ENCODE results near the gene PRL. TPM values are rescaled to one million over a fixed set of nuclear protein-coding genes. Genes with fewer than 3 reads are reported as not detected.

The PRL gene
- total and polyA plus RNA-seq, 2 of the 8 experiments (the other 6 are each of a cell fraction or from before 2014, with no cell fraction given), result not detected

DNA sequence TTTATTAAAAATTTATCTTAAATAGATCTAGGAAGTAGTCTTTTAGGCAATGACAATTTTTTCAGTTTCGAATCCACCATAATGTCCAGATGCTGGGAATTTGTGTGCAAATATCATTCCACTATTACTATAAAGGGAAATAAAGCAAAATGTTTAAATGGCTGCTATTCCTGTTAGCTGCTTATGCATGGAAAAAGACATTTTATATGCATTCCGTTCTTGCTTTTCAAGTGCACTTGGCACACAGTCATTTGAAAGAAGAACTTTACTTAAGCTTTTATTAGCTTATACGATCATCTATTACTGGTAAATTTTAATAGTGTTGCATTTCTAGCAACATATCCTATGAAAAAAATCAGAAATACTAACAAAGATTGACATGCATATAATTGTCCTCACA is 42.0 kb downstream of the PRL start:
- Histone ChIP-seq H3K56ac (replicated peaks; ENCODE audit: insufficient read length, low read depth, low read length) (no peak overlapping the region), H3K23ac (ENCODE audit: insufficient read length) (no peak overlapping the region), H3K9me3 (ENCODE audit: insufficient read depth in 2 of 2, low read depth in 1 of 2, low read length in 1 of 2) (peaks cover 0 to 3% of the 10 kb centered on the region in 2 experiments; a peak in 1 of 4 replicates), H2BK20ac (ENCODE audit: low read length) (no peak overlapping the region), H3K14ac (ENCODE audit: insufficient read length) (no peak overlapping the region), H3K79me1 (ENCODE audit: low read depth, low read length) (no peaks in the 10 kb centered on the region), H3K23me2 (ENCODE audit: low read depth, low read length) (no peaks in the 10 kb centered on the region), H3K4ac (replicated peaks; ENCODE audit: insufficient read length, low read depth, low read length) (no peak overlapping the region), H4K91ac (replicated peaks; ENCODE audit: insufficient read length, low read length) (no peak overlapping the region), H2BK12ac (ENCODE audit: low read depth, low read length) (no peak overlapping the region), H2AK5ac (ENCODE audit: low read depth, low read length) (no peak overlapping the region), H4K5ac (ENCODE audit: insufficient read length, low read depth, low read length) (no peak overlapping the region), H3K4me2 (ENCODE audit: insufficient read depth in 1 of 2, low read depth in 2 of 2, low read length in 2 of 2) (no peak overlapping the region), H3K4me3 (ENCODE audit: extremely low read depth in 1 of 4, insufficient read depth in 2 of 4, low read depth in 3 of 4, low read length in 4 of 4) (no peak overlapping the region), H2AFZ (ENCODE audit: low read length) (no peak overlapping the region), H2BK120ac (replicated peaks; ENCODE audit: low read depth, low read length) (no peak overlapping the region), H3K27ac (ENCODE audit: low read depth, low read length) (no peak overlapping the region), H3K79me2 (ENCODE audit: control insufficient read depth in 1 of 2, insufficient read depth in 2 of 2, low read length in 2 of 2) (no peaks in the 10 kb centered on the region), H4K8ac (ENCODE audit: extremely low read depth, insufficient read depth, low read length) (no peak overlapping the region), H2BK5ac (ENCODE audit: low read depth, low read length) (no peak overlapping the region), H2BK15ac (ENCODE audit: low read length) (no peak overlapping the region), H3K36me3 (ENCODE audit: control insufficient read depth in 2 of 4, insufficient read depth in 4 of 4, low read length in 3 of 4) (no peaks in the 10 kb centered on the region), H3K9ac (replicated peaks in 1 of 4; ENCODE audit: extremely low read depth in 1 of 4, low read depth in 3 of 4, low read length in 3 of 4) (no peak overlapping the region), H4K20me1 (replicated peaks in 1 of 2; ENCODE audit: control insufficient read depth in 1 of 2, insufficient read depth in 2 of 2, low read length in 2 of 2) (no peaks in the 10 kb centered on the region), H3K27me3 (replicated peaks in 1 of 4; ENCODE audit: control insufficient read depth in 3 of 4, extremely low read depth in 1 of 4, insufficient read depth in 3 of 4, low read length in 3 of 4) (no peaks in the 10 kb centered on the region), H3K4me1 (replicated peaks in 1 of 4; ENCODE audit: control insufficient read depth in 3 of 4, insufficient read depth in 4 of 4, low read length in 3 of 4) (peaks cover 0 to 8% (median under 1%) of the 10 kb centered on the region in 4 experiments; a peak in 4 of 7 replicates), H3K18ac (ENCODE audit: extremely low read depth, low read length) (no peak overlapping the region)
- FAIRE-seq (no peak), DNase-seq (ENCODE audit: low read depth in 1 of 2, low spot score in 2 of 2) (no peak)
- 84% methylated on average over 3 of the region's 3 CpGs; no CpG with 5 or more reads in 1 of the 2 experiments for WGBS, 2 experiments (ENCODE audit: extremely low coverage in 1 of 2, insufficient coverage in 1 of 2, insufficient read length in 1 of 2, insufficient replicate concordance in 2 of 2, low coverage in 1 of 2, low lambda C conversion rate in 2 of 2, missing lambda C conversion rate in 1 of 2)
- CTCF ChIA-PET (ENCODE audit: partially characterized antibody), result no interaction called here
- TF ChIP-seq MAX (IDR thresholded peaks at IDR 0.05) (no peak), JUN (IDR thresholded peaks at IDR 0.05; ENCODE audit: low read depth, low read length) (no peak)
- TF ChIP-seq, protein P1, sequence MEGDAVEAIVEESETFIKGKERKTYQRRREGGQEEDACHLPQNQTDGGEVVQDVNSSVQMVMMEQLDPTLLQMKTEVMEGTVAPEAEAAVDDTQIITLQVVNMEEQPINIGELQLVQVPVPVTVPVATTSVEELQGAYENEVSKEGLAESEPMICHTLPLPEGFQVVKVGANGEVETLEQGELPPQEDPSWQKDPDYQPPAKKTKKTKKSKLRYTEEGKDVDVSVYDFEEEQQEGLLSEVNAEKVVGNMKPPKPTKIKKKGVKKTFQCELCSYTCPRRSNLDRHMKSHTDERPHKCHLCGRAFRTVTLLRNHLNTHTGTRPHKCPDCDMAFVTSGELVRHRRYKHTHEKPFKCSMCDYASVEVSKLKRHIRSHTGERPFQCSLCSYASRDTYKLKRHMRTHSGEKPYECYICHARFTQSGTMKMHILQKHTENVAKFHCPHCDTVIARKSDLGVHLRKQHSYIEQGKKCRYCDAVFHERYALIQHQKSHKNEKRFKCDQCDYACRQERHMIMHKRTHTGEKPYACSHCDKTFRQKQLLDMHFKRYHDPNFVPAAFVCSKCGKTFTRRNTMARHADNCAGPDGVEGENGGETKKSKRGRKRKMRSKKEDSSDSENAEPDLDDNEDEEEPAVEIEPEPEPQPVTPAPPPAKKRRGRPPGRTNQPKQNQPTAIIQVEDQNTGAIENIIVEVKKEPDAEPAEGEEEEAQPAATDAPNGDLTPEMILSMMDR (IDR thresholded peaks at IDR 0.05; ENCODE audit: control extremely low read depth in 1 of 3, insufficient read depth in 1 of 3, low read depth in 1 of 3, low read length in 3 of 3), result no peak
- POLR2A ChIA-PET (ENCODE audit: partially characterized antibody), result no interaction called here
